ENCODE measurements around the gene ATAD1. TPM values are rescaled to one million over a fixed set of nuclear protein-coding genes. Genes with fewer than 3 reads are reported as not detected.
"Not testable (repeated sequence)": the region's sequence is repeated elsewhere in the genome, so short reads cannot be mapped to it uniquely, and the experiment has no call there.

ATAD1 gene
- 10 to 100 TPM; 21.1 to 32.2 (median 30.4) TPM for polyA plus RNA-seq (ENCODE audit: low read depth in 6 of 6)

GRCh38 chr10:87817609-87818504 lies at the start of gene ATAD1:
ATAD1 (minus strand) TSS chr10:87818226; CDS start chr10:87814599, 3,627 bp downstream.
- peak within 1 kb of the TSS; percentile 98 to 99 (median 99) for H3K27ac Mint-ChIP-seq
- DNase-seq = peak; percentile 86
- H3K27me3 Mint-ChIP-seq = no peaks in the 10 kb centered on the region
- H3K36me3 Mint-ChIP-seq = no peaks in the 10 kb centered on the region
- peaks cover 30 to 39% (median 36%) of the 10 kb centered on the region in 3 donors for H3K4me1 Mint-ChIP-seq
- no peaks in the 10 kb centered on the region for H3K9me3 Mint-ChIP-seq
- H3K4me3 Mint-ChIP-seq = peak within 1 kb of the TSS; percentile 94 to 99 (median 97)
- peak; percentile 75 to 79 for ATAC-seq (ENCODE audit: low read depth in 2 of 2)

- DNase-seq = no peak
- Mint-ChIP-seq H3K27ac (peak overlapping the region in 2 of 6 donors; percentile 44 to 64), H3K4me1 (peaks cover 41 to 58% (median 44%) of the 10 kb centered on the region in 3 donors), H3K36me3 (peaks cover 0 to 7% of the 10 kb centered on the region in 2 donors), H3K9me3 (no peaks in the 10 kb centered on the region), H3K27me3 (no peaks in the 10 kb centered on the region), H3K4me3 (peak overlapping the region; percentile 71 to 99 (median 96))
- no peak for ATAC-seq (ENCODE audit: low read depth in 2 of 2)
Measured at GRCh38 chr10:87867453-87867852, 49.4 kb upstream of the ATAD1 start.

DNA sequence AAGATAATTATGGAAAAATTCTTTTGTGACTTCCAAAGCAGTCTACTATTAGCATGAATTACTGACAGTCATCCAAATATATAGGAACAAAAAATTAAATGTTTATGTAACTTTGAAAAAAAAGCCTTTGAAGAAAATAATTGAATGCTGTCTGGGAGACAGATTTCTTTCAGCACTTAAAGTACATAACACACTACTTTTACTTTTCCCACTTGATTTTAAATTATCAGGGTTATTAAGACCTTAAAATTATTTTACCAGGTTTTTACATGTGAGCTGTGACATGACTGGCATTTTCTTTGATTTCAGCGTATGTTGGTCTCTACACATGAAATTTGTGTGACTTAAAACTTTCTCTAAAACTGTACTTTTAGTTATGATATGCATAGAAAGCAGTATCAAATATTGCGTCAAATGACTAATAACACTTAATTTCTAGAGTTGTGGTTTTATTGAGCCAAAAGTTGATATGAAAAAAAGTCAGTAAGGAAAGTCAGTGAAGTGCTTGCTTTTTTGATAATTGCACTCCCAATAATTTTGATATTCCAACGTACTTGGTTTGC lies 48.5 kb upstream of the ATAD1 start:
- ATAC-seq (ENCODE audit: low read depth in 2 of 2) (no peak), DNase-seq (no peak)
- no peaks in the 10 kb centered on the region for H3K27me3 Mint-ChIP-seq
- no peaks in the 10 kb centered on the region for H3K9me3 Mint-ChIP-seq
- peak overlapping the region; percentile 71 to 99 (median 96) for H3K4me3 Mint-ChIP-seq
- H3K27ac Mint-ChIP-seq = peak overlapping the region in 4 of 6 donors; percentile 44 to 94 (median 70)
- H3K36me3 Mint-ChIP-seq = peaks cover 0 to 7% of the 10 kb centered on the region in 2 donors
- H3K4me1 Mint-ChIP-seq = peaks cover 44 to 61% (median 50%) of the 10 kb centered on the region in 3 donors

DNA sequence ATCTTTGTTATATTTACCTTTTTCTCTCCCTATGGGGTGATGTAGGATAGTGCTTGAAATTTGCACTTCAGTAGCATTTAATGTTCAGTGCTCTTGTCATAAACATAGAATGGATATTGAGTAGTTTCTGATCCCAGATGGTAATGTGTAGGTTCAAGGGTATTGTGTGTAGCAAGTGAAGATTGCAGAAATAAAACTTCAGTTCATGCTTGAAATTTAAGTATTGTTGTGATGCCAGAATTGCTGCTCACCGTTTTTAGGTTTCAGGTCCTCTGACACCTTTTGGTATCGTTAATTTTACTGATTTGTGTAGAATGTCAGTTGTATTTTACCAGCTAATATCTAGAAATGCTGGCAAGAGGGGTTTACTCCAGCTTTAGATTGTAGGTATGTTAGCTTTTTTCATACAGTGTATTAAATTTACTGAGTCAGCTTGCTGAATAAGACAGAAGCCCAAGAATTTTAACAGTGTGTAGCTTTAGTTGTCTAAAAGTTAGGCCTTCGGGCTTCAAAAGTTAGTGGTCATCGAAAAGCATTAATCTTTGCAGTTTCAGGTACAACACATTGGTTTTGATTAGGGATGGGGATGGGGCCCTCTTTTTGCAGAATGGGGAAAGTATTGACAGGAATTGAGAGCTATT lies 47.3 kb upstream of the ATAD1 start:
- DNase-seq (no peak), ATAC-seq (ENCODE audit: low read depth in 2 of 2) (no peak)
- Mint-ChIP-seq H3K9me3 (no peaks in the 10 kb centered on the region), H3K36me3 (no peaks in the 10 kb centered on the region), H3K4me3 (peak overlapping the region; percentile 95 to 99 (median 97)), H3K27ac (peak overlapping the region in 5 of 6 donors; percentile 37 to 94 (median 85)), H3K27me3 (no peaks in the 10 kb centered on the region), H3K4me1 (peaks cover 48 to 61% (median 50%) of the 10 kb centered on the region in 3 donors)

- ATAC-seq (ENCODE audit: low read depth in 2 of 2) = no peak
Measured at GRCh38 chr10:87864496-87865059, 46.6 kb upstream of the ATAD1 start.

GRCh38 chr10:87863951-87864495 lies 46.0 kb upstream of the ATAD1 start:
- not testable (repeated sequence) for H3K36me3 Mint-ChIP-seq; ATAC-seq (ENCODE audit: low read depth in 2 of 2); H3K27me3 Mint-ChIP-seq; H3K9me3 Mint-ChIP-seq
- Mint-ChIP-seq H3K4me1 (peaks cover 49 to 53% (median 50%) of the 10 kb centered on the region in 3 donors), H3K27ac (peak overlapping the region; percentile 85 to 96 (median 90)), H3K4me3 (peak overlapping the region; percentile 95 to 99 (median 97))
- peak; percentile 51 for DNase-seq

More at GRCh38 chr10:87864496-87865059, 46.6 kb upstream of the ATAD1 start:
- H3K4me1 Mint-ChIP-seq = peaks cover 52 to 58% (median 53%) of the 10 kb centered on the region in 3 donors
- no peak for DNase-seq
- H3K27ac Mint-ChIP-seq = peak overlapping the region; percentile 85 to 96 (median 90)
- H3K4me3 Mint-ChIP-seq = peak overlapping the region; percentile 95 to 99 (median 97)
- H3K36me3 Mint-ChIP-seq = no peaks in the 10 kb centered on the region
- no peaks in the 10 kb centered on the region for H3K27me3 Mint-ChIP-seq
- H3K9me3 Mint-ChIP-seq = no peaks in the 10 kb centered on the region

DNA sequence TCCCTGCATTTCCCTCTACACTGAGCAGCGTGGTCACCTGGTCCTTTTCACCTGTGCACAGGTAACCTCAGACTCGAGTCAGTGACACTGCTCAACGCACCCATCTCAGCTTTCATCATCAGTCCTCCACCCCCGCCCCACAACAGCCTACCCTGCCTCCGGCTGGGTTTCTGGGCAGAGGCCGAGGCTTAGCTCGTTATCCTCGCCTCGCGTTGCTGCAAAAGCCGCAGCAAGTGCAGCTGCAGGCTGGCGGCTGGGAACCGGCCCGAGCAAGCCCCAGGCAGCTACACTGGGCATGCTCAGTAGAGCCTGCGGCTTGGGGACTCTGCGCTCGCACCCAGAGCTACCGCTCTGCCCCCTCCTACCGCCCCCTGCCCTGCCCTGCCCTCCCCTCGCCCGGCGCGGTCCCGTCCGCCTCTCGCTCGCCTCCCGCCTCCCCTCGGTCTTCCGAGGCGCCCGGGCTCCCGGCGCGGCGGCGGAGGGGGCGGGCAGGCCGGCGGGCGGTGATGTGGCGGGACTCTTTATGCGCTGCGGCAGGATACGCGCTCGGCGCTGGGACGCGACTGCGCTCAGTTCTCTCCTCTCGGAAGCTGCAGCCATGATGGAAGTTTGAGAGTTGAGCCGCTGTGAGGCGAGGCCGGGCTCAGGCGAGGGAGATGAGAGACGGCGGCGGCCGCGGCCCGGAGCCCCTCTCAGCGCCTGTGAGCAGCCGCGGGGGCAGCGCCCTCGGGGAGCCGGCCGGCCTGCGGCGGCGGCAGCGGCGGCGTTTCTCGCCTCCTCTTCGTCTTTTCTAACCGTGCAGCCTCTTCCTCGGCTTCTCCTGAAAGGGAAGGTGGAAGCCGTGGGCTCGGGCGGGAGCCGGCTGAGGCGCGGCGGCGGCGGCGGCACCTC lies 45.3 kb upstream of the ATAD1 start, which contains the start of the genes KLLN and PTEN:
KLLN (minus strand) TSS at position 481 of the 891 bp plus-strand sequence. CDS start 1,046 bp downstream, outside the sequence.
PTEN (plus strand) TSS at position 573 of the 891 bp plus-strand sequence. CDS start 845 bp downstream, outside the sequence.
- DNase-seq (peak; percentile 81), ATAC-seq (ENCODE audit: low read depth in 2 of 2) (peak; percentile 43 to 45)
- Mint-ChIP-seq H3K36me3 (no peaks in the 10 kb centered on the region), H3K27ac (peak within 1 kb of the TSS; percentile 94 to 98 (median 97)), H3K4me3 (peak within 1 kb of the TSS; percentile 95 to 99 (median 98)), H3K9me3 (no peaks in the 10 kb centered on the region), H3K4me1 (peaks cover 42 to 46% (median 43%) of the 10 kb centered on the region in 3 donors), H3K27me3 (no peaks in the 10 kb centered on the region)

- DNase-seq (no peak), ATAC-seq (ENCODE audit: low read depth in 2 of 2) (peak; percentile 29 to 30)
- Mint-ChIP-seq H3K9me3 (no peaks in the 10 kb centered on the region), H3K27me3 (no peaks in the 10 kb centered on the region), H3K4me3 (peak overlapping the region; percentile 95 to 99 (median 97)), H3K4me1 (peaks cover 42 to 44% (median 43%) of the 10 kb centered on the region in 3 donors), H3K36me3 (no peaks in the 10 kb centered on the region), H3K27ac (peak overlapping the region; percentile 94 to 98 (median 97))
Measured at GRCh38 chr10:87862679-87863052, 44.6 kb upstream of the ATAD1 start.

DNA sequence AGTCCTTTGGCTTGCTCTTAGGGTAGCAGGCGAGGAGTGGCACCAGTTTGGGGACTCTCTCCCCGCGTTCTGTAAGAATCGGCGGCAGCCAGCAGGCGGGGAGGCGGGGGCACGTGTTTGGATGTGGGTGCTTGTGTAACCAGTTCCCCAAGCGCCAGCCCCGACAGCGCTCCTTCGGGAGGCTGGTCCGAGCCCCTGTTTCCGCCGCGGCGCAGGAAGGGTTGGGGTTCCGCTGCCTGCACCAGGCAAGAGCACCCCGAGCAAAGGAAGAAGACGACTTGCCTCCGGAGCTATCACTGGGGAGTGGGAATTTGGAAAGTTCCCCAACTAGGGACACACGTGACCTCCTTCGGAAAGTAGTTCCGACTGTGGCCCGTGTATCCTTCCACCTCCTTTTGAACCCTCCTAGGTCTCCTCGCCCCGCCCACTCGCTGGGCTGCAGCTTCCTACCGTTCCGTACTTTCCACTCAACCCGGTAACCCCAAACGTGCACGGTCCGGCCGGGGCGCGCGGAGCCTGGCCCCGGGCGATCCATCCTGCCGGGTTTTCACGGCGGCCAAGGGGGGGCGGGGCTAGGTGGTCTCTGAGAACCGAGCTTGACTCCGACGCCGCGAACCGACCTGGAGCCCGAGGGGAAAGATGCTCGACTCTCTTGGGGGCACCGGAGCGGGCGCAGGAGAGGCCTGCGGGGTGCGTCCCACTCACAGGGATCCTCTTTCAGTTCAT lies 44.1 kb upstream of the ATAD1 start:
- H3K27ac Mint-ChIP-seq = peak overlapping the region; percentile 94 to 98 (median 97)
- H3K4me1 Mint-ChIP-seq = peaks cover 39 to 43% (median 41%) of the 10 kb centered on the region in 3 donors
- H3K36me3 Mint-ChIP-seq = no peaks in the 10 kb centered on the region
- peak; percentile 92 for DNase-seq
- peak; percentile 55 to 62 for ATAC-seq (ENCODE audit: low read depth in 2 of 2)
- no peaks in the 10 kb centered on the region for H3K27me3 Mint-ChIP-seq
- peak overlapping the region; percentile 95 to 99 (median 97) for H3K4me3 Mint-ChIP-seq
- H3K9me3 Mint-ChIP-seq = no peaks in the 10 kb centered on the region

- peak overlapping the region; percentile 94 to 98 (median 97) for H3K27ac Mint-ChIP-seq
- ATAC-seq (ENCODE audit: low read depth in 2 of 2) (no peak), DNase-seq (no peak)
- H3K4me1 Mint-ChIP-seq = peaks cover 35 to 39% (median 35%) of the 10 kb centered on the region in 3 donors
- H3K4me3 Mint-ChIP-seq = peak overlapping the region; percentile 95 to 99 (median 97)
- H3K36me3 Mint-ChIP-seq = no peaks in the 10 kb centered on the region
- no peaks in the 10 kb centered on the region for H3K9me3 Mint-ChIP-seq
- H3K27me3 Mint-ChIP-seq = no peaks in the 10 kb centered on the region
Measured at GRCh38 chr10:87861566-87861952, 43.5 kb upstream of the ATAD1 start.

- Mint-ChIP-seq H3K4me3 (peak overlapping the region; percentile 95 to 99 (median 97)), H3K36me3 (no peaks in the 10 kb centered on the region), H3K9me3 (peaks cover 0 to 2% (median 0%) of the 10 kb centered on the region in 7 donors), H3K4me1 (peaks cover 30 to 35% (median 34%) of the 10 kb centered on the region in 3 donors), H3K27ac (peak overlapping the region; percentile 94 to 98 (median 97)), H3K27me3 (no peaks in the 10 kb centered on the region)
- ATAC-seq (ENCODE audit: low read depth in 2 of 2) (no peak), DNase-seq (no peak)
Measured at GRCh38 chr10:87860816-87861403, 42.9 kb upstream of the ATAD1 start.
